ENCODE data around the gene CNDP2.

The CNDP2 gene

GRCh38 chr18:74495581-74496507 is at the start of gene CNDP2:
TSS of gene CNDP2 (plus strand) at chr18:74496363. CDS start at chr18:74499974, 3,611 bp downstream.
- DNase-seq (ENCODE audit: low read depth in 2 of 2): peak; percentile 100

- DNase-seq (ENCODE audit: low read depth in 2 of 2): no peak
Measured at GRCh38 chr18:74446631-74447403, 49.3 kb upstream of the CNDP2 start.

GRCh38 chr18:74447404-74448152 is 48.6 kb upstream of the CNDP2 start:
- DNase-seq (ENCODE audit: low read depth in 2 of 2): no peak

- no peak for DNase-seq (ENCODE audit: low read depth in 2 of 2)
Measured at GRCh38 chr18:74450626-74451025, 45.5 kb upstream of the CNDP2 start.

- DNase-seq (ENCODE audit: low read depth in 2 of 2): no peak
Measured at GRCh38 chr18:74451148-74451547, 45.0 kb upstream of the CNDP2 start.

GRCh38 chr18:74453016-74453566 is 43.1 kb upstream of the CNDP2 start:
- DNase-seq (ENCODE audit: low read depth in 2 of 2): no peak

GRCh38 chr18:74453642-74454198 is 42.4 kb upstream of the CNDP2 start:
- DNase-seq (ENCODE audit: low read depth in 2 of 2): no peak

- DNase-seq (ENCODE audit: low read depth in 2 of 2): no peak
Measured at GRCh38 chr18:74454279-74454751, 41.8 kb upstream of the CNDP2 start.

- DNase-seq (ENCODE audit: low read depth in 2 of 2): no peak
Measured at GRCh38 chr18:74455386-74455785, 40.8 kb upstream of the CNDP2 start.

GRCh38 chr18:74456017-74456348 is 40.2 kb upstream of the CNDP2 start:
- no peak for DNase-seq (ENCODE audit: low read depth in 2 of 2)

- no peak for DNase-seq (ENCODE audit: low read depth in 2 of 2)
Measured at GRCh38 chr18:74456349-74457042, 39.7 kb upstream of the CNDP2 start.

- DNase-seq (ENCODE audit: low read depth in 2 of 2): no peak
Measured at GRCh38 chr18:74457043-74457724, 39.0 kb upstream of the CNDP2 start, which contains the start of gene DIPK1C. TSS of gene DIPK1C (minus strand) at chr18:74457308. CDS start at chr18:74457259, 49 bp downstream.

GRCh38 chr18:74457725-74458421 is 38.3 kb upstream of the CNDP2 start:
- no peak for DNase-seq (ENCODE audit: low read depth in 2 of 2)

GRCh38 chr18:74459889-74460288 is 36.3 kb upstream of the CNDP2 start:
- DNase-seq (ENCODE audit: low read depth in 2 of 2): no peak

- no peak for DNase-seq (ENCODE audit: low read depth in 2 of 2)
Measured at GRCh38 chr18:74460825-74461224, 35.3 kb upstream of the CNDP2 start.

GRCh38 chr18:74463254-74463653 is 32.9 kb upstream of the CNDP2 start:
- DNase-seq (ENCODE audit: low read depth in 2 of 2): no peak

GRCh38 chr18:74463983-74464382 is 32.2 kb upstream of the CNDP2 start:
- no peak for DNase-seq (ENCODE audit: low read depth in 2 of 2)

- DNase-seq (ENCODE audit: low read depth in 2 of 2): no peak
Measured at GRCh38 chr18:74465775-74466174, 30.4 kb upstream of the CNDP2 start.

GRCh38 chr18:74468547-74469061 is 27.6 kb upstream of the CNDP2 start:
- DNase-seq (ENCODE audit: low read depth in 2 of 2): no peak
